Measurements from ENCODE around the gene FAM151A.

Gene FAM151A

DNA sequence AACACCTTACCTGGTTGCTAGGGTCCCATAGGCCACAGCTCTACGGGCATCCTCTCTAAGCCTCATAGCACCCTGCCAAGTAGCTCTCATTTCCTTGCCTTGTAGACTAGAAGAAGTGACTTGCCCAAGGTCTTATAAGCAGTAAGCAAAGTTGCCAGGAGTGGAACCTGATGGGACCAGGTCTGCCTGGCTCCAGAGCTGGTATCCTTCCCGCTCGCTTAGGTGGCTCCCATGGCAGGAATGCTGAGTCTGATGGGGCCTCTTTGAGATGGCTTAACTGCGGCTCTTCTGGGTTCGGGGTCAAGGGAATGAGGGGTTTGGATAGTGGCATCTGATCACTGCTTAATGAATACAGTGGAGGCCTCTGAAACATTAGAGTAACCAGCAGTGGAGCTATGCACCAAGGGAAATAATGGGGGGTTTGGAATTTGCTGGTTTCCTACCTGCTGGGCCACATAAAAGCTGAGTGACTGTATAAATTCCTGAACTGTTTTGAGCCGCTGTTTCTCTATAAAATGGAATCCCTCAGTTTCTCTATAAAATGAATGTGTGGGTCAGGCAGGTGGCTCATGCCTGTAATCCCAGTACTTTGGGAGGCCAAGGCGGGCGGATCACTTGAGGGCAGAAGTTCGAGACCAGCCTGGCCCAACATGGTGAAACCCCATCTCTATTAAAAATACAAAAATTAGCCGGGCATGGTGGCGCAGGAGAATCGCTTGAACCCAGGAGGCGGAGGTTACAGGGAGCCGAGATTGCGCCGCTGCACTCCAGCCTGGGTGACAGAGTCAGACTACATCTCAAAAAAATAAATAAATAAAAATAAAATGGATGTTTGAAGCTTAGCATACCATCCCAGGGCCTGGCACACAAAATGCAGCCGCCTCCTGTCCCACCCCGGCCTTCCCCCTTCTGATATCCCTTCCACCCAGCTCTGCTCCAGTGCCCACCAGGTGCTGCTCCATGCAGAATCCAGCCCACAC lies 12.4 kb downstream of the FAM151A start:
- no peaks in the 10 kb centered on the region for H3K27me3 ChIP-seq (ENCODE audit: control insufficient read depth in 1 of 2, insufficient read depth in 2 of 2, low read length in 2 of 2)
- H3K9ac ChIP-seq (ENCODE audit: low read depth in 1 of 2, low read length in 2 of 2): no peak overlapping the region
- peaks cover 0 to 35% of the 10 kb centered on the region in 2 donors for H3K36me3 ChIP-seq (ENCODE audit: control insufficient read depth in 1 of 2, insufficient read depth in 2 of 2, low read length in 2 of 2)
- H3K4me3 ChIP-seq (ENCODE audit: low read depth in 1 of 2, low read length in 2 of 2): no peak overlapping the region
- no peak overlapping the region for H3K27ac ChIP-seq (ENCODE audit: low read depth, low read length)
- H3K4me1 ChIP-seq (ENCODE audit: control insufficient read depth in 1 of 2, insufficient read depth in 2 of 2, low read length in 2 of 2): peaks cover 16 to 18% of the 10 kb centered on the region in 2 donors
- no peaks in the 10 kb centered on the region for H3K9me3 ChIP-seq (ENCODE audit: control insufficient read depth in 1 of 2, low read length in 2 of 2)

DNA sequence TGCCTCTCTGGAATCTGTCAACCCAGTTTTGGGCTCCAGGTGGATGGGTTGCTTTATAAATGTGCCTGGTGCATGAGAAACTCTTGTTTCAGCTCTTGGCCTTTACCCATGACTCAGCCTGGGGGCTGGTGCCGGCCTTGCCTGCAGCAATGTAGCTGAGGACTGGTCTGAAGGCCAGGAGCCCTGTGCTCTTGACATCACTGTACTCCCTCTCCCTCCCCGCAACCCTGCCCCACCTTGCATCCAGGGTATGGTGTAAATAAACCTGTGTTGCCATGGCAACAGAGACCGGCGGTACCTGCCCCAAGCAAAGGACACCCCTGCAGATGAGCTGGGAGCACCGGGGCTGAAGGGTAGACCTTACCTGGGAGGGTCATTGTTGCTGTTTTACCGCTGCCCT lies 13.3 kb downstream of the FAM151A start:
- H3K36me3 ChIP-seq (ENCODE audit: control insufficient read depth in 1 of 2, insufficient read depth in 2 of 2, low read length in 2 of 2): peaks cover 2 to 36% of the 10 kb centered on the region in 2 donors
- no peaks in the 10 kb centered on the region for H3K9me3 ChIP-seq (ENCODE audit: control insufficient read depth in 1 of 2, low read length in 2 of 2)
- H3K9ac ChIP-seq (ENCODE audit: low read depth in 1 of 2, low read length in 2 of 2): no peak overlapping the region
- no peaks in the 10 kb centered on the region for H3K27me3 ChIP-seq (ENCODE audit: control insufficient read depth in 1 of 2, insufficient read depth in 2 of 2, low read length in 2 of 2)
- H3K4me1 ChIP-seq (ENCODE audit: control insufficient read depth in 1 of 2, insufficient read depth in 2 of 2, low read length in 2 of 2): peaks cover 18 to 19% of the 10 kb centered on the region in 2 donors
- no peak overlapping the region for H3K27ac ChIP-seq (ENCODE audit: low read depth, low read length)
- no peak overlapping the region for H3K4me3 ChIP-seq (ENCODE audit: low read depth in 1 of 2, low read length in 2 of 2)

DNA sequence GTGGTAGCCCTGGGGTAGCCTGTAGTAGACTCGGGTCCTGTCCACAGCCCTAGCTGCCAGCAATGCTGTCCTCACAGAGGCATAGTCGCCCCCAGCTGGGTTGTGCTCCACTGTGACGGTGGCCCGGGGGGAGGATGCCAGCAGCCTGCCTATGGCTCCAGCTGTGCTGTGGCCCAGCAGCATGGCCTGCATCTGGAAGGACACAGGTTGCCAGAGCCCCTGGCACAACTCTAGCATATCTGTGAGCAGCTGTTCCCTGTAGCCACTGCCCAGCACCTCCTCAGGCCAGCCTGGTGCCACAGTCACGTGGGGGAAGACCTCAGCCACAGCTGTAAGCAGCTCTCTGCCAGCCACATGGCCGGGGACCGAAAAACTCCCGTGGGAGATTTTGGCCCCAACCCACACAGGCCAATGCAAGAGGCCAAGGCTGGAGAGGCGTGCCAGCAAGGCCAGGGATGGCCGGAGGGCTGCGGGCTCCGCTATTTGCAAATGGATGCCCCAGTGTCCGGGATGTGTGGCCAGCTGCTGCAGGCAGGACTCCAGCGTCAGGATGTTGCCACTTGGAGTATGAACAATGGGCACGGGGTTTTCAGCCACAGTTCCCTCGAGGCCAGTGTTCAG lies 13.9 kb downstream of the FAM151A start:
- Histone ChIP-seq H3K9ac (ENCODE audit: low read depth in 1 of 2, low read length in 2 of 2) (no peak overlapping the region), H3K9me3 (ENCODE audit: control insufficient read depth in 1 of 2, low read length in 2 of 2) (no peaks in the 10 kb centered on the region), H3K36me3 (ENCODE audit: control insufficient read depth in 1 of 2, insufficient read depth in 2 of 2, low read length in 2 of 2) (peaks cover 7 to 43% of the 10 kb centered on the region in 2 donors), H3K4me1 (ENCODE audit: control insufficient read depth in 1 of 2, insufficient read depth in 2 of 2, low read length in 2 of 2) (peaks cover 18 to 20% of the 10 kb centered on the region in 2 donors), H3K27me3 (ENCODE audit: control insufficient read depth in 1 of 2, insufficient read depth in 2 of 2, low read length in 2 of 2) (no peaks in the 10 kb centered on the region), H3K27ac (ENCODE audit: low read depth, low read length) (no peak overlapping the region), H3K4me3 (ENCODE audit: low read depth in 1 of 2, low read length in 2 of 2) (no peak overlapping the region)

DNA sequence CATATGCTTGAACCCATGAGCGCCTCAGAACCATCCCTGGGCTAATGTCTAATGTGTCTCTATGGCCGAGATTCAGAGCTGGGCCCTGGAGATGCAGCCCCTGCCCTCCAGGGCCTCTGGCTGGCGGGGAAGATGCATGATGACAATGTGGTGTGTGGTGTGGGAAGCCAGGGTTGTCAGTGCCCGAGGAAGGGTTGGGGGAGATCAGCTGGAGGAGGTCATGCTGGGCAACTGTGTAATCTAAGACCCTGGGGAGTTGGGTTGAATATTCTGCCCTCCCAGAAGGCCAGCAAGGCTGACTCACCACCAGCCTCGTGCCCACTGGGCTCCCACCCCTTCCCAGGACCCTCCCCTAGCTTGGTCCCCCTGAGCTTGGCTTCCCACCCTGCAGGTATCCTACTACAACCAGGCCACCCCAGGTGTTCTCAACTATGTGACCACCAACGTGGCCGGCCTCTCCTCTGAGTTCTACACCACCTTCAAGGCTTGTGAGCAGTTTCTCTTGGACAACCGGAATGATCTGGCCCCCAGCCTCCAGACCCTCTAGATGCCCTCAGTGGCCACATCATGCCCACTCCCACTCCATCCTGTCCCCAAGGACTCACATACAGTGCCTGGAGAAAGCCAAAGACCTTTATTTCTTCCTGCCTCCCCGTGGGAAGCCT lies 14.6 kb downstream of the FAM151A start:
- Histone ChIP-seq H3K9me3 (ENCODE audit: control insufficient read depth in 1 of 2, low read length in 2 of 2) (no peaks in the 10 kb centered on the region), H3K27ac (ENCODE audit: low read depth, low read length) (no peak overlapping the region), H3K27me3 (ENCODE audit: control insufficient read depth in 1 of 2, insufficient read depth in 2 of 2, low read length in 2 of 2) (no peaks in the 10 kb centered on the region), H3K4me3 (ENCODE audit: low read depth in 1 of 2, low read length in 2 of 2) (no peak overlapping the region), H3K4me1 (ENCODE audit: control insufficient read depth in 1 of 2, insufficient read depth in 2 of 2, low read length in 2 of 2) (peaks cover 25 to 26% of the 10 kb centered on the region in 2 donors), H3K36me3 (ENCODE audit: control insufficient read depth in 1 of 2, insufficient read depth in 2 of 2, low read length in 2 of 2) (peaks cover 7 to 46% of the 10 kb centered on the region in 2 donors), H3K9ac (ENCODE audit: low read depth in 1 of 2, low read length in 2 of 2) (no peak overlapping the region)

DNA sequence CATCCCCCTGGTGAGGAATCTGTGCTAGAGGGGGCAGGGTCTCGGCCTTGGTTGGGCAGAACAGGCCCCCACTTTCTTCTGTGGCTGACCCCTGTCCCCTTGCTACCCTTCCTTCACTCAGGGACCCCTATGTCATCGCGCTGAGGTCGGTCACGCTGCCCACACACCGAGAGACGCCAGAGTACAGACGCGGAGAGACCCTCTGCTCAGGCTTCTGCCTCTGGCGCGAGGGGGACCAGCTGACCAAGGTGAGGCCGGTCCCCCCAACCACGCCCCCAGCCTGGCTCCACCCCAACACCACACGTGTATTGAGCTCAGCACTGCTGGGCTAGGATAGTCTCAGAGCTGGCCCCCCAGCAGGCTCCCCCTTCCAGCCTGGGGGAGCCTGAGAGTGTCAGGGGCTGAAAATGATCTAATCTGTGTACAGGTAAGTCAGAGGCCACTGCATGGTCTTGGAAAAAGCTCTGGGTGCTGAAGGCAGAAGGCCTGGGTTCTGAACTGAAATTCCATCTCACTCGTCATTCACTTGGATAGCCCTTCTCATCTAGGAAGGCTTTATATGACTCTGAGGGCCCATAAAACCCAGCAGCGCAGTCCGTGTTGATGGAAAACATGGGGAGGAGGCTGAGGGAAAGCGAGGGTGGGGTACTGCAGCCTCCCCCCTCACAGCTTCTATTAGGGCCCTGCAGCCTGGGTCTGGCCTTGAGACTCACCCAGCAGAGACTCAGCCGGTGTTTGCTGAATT lies 15.3 kb downstream of the FAM151A start:
- no peaks in the 10 kb centered on the region for H3K27me3 ChIP-seq (ENCODE audit: control insufficient read depth in 1 of 2, insufficient read depth in 2 of 2, low read length in 2 of 2)
- no peaks in the 10 kb centered on the region for H3K9me3 ChIP-seq (ENCODE audit: control insufficient read depth in 1 of 2, low read length in 2 of 2)
- H3K36me3 ChIP-seq (ENCODE audit: control insufficient read depth in 1 of 2, insufficient read depth in 2 of 2, low read length in 2 of 2): peaks cover 7 to 52% of the 10 kb centered on the region in 2 donors
- H3K4me3 ChIP-seq (ENCODE audit: low read depth in 1 of 2, low read length in 2 of 2): no peak overlapping the region
- H3K9ac ChIP-seq (ENCODE audit: low read depth in 1 of 2, low read length in 2 of 2): no peak overlapping the region
- H3K4me1 ChIP-seq (ENCODE audit: control insufficient read depth in 1 of 2, insufficient read depth in 2 of 2, low read length in 2 of 2): peaks cover 27 to 30% of the 10 kb centered on the region in 2 donors
- no peak overlapping the region for H3K27ac ChIP-seq (ENCODE audit: low read depth, low read length)

DNA sequence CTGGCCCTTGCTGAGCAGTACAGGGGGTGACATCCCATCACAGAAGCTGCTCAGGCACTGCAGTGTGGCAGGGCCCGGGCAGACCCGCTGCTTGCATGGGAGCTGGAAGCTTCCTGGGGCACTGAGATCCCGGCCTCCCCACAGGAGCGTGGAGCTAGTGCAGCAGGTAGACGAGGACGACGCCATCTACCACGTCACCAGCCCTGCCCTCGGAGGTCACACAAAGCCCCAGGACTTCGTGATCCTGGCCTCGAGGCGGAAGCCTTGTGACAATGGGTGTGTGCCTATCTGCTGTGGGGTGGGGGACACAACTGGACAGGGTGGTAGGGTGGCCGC lies 16.4 kb downstream of the FAM151A start:
- Histone ChIP-seq H3K4me1 (ENCODE audit: control insufficient read depth in 1 of 2, insufficient read depth in 2 of 2, low read length in 2 of 2) (peaks cover 25 to 27% of the 10 kb centered on the region in 2 donors), H3K4me3 (ENCODE audit: low read depth in 1 of 2, low read length in 2 of 2) (no peak overlapping the region), H3K9ac (ENCODE audit: low read depth in 1 of 2, low read length in 2 of 2) (no peak overlapping the region), H3K9me3 (ENCODE audit: control insufficient read depth in 1 of 2, low read length in 2 of 2) (no peaks in the 10 kb centered on the region), H3K27me3 (ENCODE audit: control insufficient read depth in 1 of 2, insufficient read depth in 2 of 2, low read length in 2 of 2) (no peaks in the 10 kb centered on the region), H3K36me3 (ENCODE audit: control insufficient read depth in 1 of 2, insufficient read depth in 2 of 2, low read length in 2 of 2) (peaks cover 11 to 61% of the 10 kb centered on the region in 2 donors), H3K27ac (ENCODE audit: low read depth, low read length) (no peak overlapping the region)

DNA sequence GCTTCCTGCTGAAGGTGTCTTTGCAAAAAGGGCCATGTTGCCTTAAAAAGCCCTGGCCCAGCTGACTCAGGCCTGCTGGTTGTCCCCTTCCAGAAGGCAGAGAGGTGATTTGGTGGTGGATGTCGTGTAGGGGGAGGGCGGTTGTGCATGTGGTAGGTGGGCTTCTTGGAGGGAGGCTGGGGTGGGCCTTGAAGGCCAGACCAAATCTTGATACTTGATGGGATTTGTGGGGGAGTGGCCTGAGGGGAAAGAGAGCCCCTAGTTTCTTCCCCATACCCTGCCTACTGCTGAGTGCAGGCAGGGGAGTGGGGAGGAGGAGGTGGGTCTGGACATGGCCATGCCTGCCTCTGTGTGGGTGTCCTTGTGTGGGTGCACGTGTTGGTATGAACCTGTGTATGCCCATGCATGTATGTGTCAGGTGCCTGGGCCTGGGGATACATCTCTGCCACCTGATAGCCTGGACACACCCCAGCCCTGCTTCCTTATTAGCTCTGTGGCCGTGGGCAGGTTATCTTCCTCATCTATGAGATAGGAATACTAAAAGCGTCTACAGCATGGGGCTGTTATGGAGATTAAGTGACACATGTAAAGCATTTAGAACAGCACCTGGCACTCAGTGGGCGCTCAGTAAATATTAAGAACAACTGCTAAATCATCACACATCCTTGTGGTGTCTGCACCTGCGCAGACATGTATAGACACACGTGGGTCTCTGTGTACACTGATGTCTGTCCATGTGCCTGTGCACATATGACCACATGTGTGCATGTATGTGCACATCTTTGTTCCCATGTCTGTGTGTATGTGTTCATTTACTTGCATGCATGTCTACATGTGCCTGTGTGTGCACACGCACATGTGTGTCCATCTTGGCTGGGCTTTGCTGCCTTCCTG lies 17.0 kb downstream of the FAM151A start:
- Histone ChIP-seq H3K4me1 (ENCODE audit: control insufficient read depth in 1 of 2, insufficient read depth in 2 of 2, low read length in 2 of 2) (peaks cover 25 to 27% of the 10 kb centered on the region in 2 donors), H3K36me3 (ENCODE audit: control insufficient read depth in 1 of 2, insufficient read depth in 2 of 2, low read length in 2 of 2) (peaks cover 17 to 67% of the 10 kb centered on the region in 2 donors), H3K9ac (ENCODE audit: low read depth in 1 of 2, low read length in 2 of 2) (no peak overlapping the region), H3K27me3 (ENCODE audit: control insufficient read depth in 1 of 2, insufficient read depth in 2 of 2, low read length in 2 of 2) (no peaks in the 10 kb centered on the region), H3K4me3 (ENCODE audit: low read depth in 1 of 2, low read length in 2 of 2) (no peak overlapping the region), H3K27ac (ENCODE audit: low read depth, low read length) (no peak overlapping the region), H3K9me3 (ENCODE audit: control insufficient read depth in 1 of 2, low read length in 2 of 2) (no peaks in the 10 kb centered on the region)

DNA sequence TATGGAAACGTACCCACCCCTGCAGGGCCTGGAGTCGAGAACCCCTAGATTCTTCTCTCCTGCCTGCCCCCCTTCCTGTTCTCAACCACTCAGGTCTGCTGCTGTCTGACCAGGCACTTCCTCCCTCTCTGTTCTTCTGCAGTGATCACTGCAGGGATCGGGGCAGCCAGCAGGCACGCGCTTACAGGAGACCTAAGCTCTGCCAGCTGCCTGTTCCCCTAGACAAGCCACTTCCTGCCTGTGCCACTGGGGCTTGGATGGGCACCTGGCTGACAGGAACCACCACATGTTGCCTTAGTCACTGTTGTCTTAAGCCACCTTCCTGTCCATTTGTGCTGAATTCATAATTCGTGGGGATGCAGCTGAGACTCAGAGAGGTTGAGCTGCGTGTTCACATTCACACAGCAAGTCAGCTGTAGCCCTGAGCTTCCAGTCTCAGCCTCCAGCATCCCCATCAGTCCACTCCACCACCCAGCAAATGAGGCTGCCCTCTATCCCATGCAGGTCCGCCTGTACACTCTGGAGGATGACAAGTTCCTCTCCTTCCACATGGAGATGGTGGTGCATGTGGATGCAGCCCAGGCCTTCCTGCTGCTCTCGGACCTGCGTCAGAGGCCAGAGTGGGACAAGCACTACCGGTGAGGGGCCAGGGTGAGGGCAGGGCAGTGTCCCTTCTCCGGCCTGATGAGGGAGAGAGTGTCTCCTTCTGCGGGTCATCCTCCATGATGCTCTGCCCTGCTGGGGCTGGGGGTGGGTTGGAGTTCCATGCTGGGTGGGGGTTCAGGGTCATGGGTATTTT lies 18.6 kb downstream of the FAM151A start:
- peaks cover 25 to 27% of the 10 kb centered on the region in 2 donors for H3K4me1 ChIP-seq (ENCODE audit: control insufficient read depth in 1 of 2, insufficient read depth in 2 of 2, low read length in 2 of 2)
- H3K9ac ChIP-seq (ENCODE audit: low read depth in 1 of 2, low read length in 2 of 2): no peak overlapping the region
- no peaks in the 10 kb centered on the region for H3K27me3 ChIP-seq (ENCODE audit: control insufficient read depth in 1 of 2, insufficient read depth in 2 of 2, low read length in 2 of 2)
- no peaks in the 10 kb centered on the region for H3K9me3 ChIP-seq (ENCODE audit: control insufficient read depth in 1 of 2, low read length in 2 of 2)
- no peak overlapping the region for H3K27ac ChIP-seq (ENCODE audit: low read depth, low read length)
- H3K4me3 ChIP-seq (ENCODE audit: low read depth in 1 of 2, low read length in 2 of 2): no peak overlapping the region
- peaks cover 24 to 70% of the 10 kb centered on the region in 2 donors for H3K36me3 ChIP-seq (ENCODE audit: control insufficient read depth in 1 of 2, insufficient read depth in 2 of 2, low read length in 2 of 2)

All from duodenal mucosa (tissue), 2 donors.